ENCODE data around the gene CFAP97.

CFAP97 gene

GRCh38 chr4:185194924-185195888 is 8.6 kb downstream of the CFAP97 start:
- no peak for DNase-seq

- no peak for DNase-seq
Measured at GRCh38 chr4:185192059-185192458, 11.7 kb downstream of the CFAP97 start.

- DNase-seq = no peak
Measured at GRCh38 chr4:185190306-185190856, 13.4 kb downstream of the CFAP97 start.

- DNase-seq = no peak
Measured at GRCh38 chr4:185189606-185190305, 14.0 kb downstream of the CFAP97 start.

- no peak for DNase-seq
Measured at GRCh38 chr4:185186769-185187168, 17.0 kb downstream of the CFAP97 start.

- peak; percentile 63 to 65 for DNase-seq
Measured at GRCh38 chr4:185183622-185184281, 20.0 kb downstream of the CFAP97 start.

- no peak for DNase-seq
Measured at GRCh38 chr4:185182239-185182638, 21.6 kb downstream of the CFAP97 start.

- DNase-seq = no peak
Measured at GRCh38 chr4:185179488-185179887, 24.3 kb downstream of the CFAP97 start.

- no peak for DNase-seq
Measured at GRCh38 chr4:185171373-185172071, 32.3 kb downstream of the CFAP97 start.

- DNase-seq = no peak
Measured at GRCh38 chr4:185167234-185167633, 36.6 kb downstream of the CFAP97 start.

GRCh38 chr4:185165605-185166063 is 38.2 kb downstream of the CFAP97 start:
- no peak for DNase-seq

- no peak for DNase-seq
Measured at GRCh38 chr4:185151296-185151695, 52.5 kb downstream of the CFAP97 start.

GRCh38 chr4:185149392-185149791 is 54.4 kb downstream of the CFAP97 start:
- DNase-seq = no peak

- no peak for DNase-seq
Measured at GRCh38 chr4:185145572-185145971, 58.2 kb downstream of the CFAP97 start.

- no peak for DNase-seq
Measured at GRCh38 chr4:185144601-185145240, 59.1 kb downstream of the CFAP97 start.

- no peak for DNase-seq
Measured at GRCh38 chr4:185143601-185143969, 60.2 kb downstream of the CFAP97 start.

GRCh38 chr4:185142912-185143600 is 60.7 kb downstream of the CFAP97 start, which contains the start of gene SLC25A4:
Gene SLC25A4, plus strand, starts transcription at chr4:185143266. Its CDS starts 107 bp downstream, at chr4:185143373.
- peak; percentile 81 to 82 for DNase-seq

- DNase-seq = no peak
Measured at GRCh38 chr4:185142564-185142911, 61.3 kb downstream of the CFAP97 start.

- no peak for DNase-seq
Measured at GRCh38 chr4:185141777-185142176, 62.0 kb downstream of the CFAP97 start.

- DNase-seq = no peak
Measured at GRCh38 chr4:185139736-185140135, 64.1 kb downstream of the CFAP97 start.

GRCh38 chr4:185138161-185138560 is 65.6 kb downstream of the CFAP97 start:
- DNase-seq = no peak

Data from stimulated activated CD4-positive, alpha-beta T cell treated with anti-CD3 and anti-CD28 coated beads, Interleukin-4, amount 100 ng/mL, for 4 hours (primary cell).